Activated T-cell treated with anti-CD3 and anti-CD28 coated beads for 4 hours (primary cell): ENCODE results near the gene DDB1.

Source experiments
- DNase-seq: peaks from one replicate; pipeline ENCODE4 v3.0.0-alpha.2; 2020

DDB1 gene

DNA sequence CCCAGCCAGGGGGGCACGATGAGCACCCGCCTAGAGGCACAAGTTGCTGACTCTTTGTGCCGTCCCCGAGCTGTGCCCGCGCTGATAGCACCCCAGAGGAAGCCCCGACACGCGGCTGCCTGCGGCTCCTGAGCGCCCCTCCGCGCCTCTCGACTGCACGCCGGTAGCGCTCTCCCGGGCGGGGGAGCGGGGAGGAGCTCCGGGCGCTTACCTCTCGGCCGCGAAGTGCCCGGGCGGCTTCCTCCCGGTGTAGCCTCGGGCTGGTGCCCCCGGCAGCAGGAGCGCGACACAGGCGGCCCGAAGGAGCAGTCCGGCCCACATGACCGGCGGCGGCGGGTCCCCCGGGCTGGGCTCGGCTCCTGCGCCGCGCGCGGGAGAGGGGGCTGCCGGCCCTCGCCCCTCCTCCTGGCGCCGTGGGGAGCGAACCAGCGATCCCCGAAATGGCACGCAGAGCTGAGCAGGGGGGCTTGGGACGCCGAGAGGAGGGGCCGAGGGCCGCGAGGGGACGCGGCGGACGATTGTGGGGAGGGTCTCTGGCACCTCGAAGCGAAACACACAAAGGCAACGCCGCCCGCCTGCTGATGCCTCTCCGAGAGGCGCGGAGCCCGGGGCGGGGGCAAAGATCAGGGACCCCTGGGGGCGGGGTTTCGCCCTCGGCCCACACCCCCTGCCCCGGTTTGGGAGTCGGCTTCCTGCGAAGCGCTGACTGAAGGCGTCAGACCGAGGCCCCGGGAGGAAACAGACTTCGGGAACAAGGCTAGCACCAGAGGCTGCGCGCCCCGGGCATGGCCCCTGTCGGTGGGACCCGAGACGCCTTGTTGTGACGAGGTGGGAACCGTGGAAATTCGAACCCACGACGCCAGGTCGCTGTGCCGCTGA, 37.9 kb downstream of the DDB1 start, which contains the start of gene VWCE:
Gene VWCE, minus strand, starts transcription at position 600 of the 879 bp plus-strand sequence. Its CDS starts 279 bp downstream, at position 321.
- peak; percentile 57 for DNase-seq

DNA sequence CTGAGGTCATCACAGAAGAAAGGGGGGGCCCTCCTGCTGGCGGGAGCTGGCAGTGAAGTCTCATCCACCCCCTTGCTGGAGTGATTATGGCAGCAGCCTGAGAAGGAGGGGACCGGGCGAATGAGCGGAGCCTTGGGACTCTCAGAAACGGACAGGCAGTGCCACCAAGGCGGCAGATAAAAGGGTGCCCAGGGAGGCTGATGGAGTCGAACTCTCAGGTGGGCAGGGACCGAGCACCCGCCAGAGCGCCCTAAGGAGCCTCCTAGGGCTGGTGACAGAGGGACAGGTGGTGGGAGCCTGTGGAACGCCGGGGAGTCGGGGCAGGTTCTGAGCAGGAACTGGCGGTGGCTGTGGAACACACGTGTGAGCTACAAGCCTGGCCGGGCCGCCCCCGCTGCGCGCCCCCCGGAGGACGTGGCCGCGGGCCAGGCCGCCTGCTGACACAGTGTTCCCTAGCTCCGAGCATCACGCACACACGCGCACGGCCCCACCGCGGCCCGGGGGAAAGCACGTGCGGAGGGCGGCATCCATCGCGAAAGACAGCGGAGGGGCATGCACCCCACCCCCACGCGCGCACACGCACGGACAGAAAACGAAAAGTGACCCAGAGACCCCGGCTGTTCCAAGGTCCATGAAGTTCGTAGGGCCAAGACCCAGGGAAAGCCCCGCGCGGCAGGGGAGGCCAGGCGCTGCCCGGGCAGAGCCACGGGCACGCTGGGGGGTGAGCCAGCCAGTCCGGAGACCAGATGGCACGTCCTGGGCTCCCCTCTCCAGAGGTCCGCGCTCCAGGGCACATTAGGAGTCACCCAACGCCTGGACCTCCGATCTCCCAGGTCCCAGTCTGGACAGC, 38.8 kb downstream of the DDB1 start:
- peak; percentile 44 for DNase-seq

DNA sequence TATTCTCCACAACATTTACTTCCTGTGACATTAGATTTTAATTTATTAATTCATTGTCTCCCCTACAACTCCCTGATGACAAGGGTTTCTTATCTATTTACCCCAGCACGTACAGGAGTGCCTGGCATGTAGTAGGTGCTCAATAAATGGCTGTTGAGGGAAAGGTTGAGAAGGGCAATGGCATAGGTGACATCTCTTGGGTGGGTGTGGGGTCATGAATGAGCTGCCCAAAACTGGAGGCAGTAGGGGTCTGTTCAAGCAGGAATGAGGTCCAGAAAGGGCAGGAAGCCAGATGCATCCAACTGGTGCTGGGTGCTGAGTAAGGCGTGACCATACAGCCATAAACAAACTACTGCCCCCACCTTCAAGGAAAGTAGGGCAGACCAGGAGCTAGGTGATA, 40.5 kb downstream of the DDB1 start:
- no peak for DNase-seq

DNA sequence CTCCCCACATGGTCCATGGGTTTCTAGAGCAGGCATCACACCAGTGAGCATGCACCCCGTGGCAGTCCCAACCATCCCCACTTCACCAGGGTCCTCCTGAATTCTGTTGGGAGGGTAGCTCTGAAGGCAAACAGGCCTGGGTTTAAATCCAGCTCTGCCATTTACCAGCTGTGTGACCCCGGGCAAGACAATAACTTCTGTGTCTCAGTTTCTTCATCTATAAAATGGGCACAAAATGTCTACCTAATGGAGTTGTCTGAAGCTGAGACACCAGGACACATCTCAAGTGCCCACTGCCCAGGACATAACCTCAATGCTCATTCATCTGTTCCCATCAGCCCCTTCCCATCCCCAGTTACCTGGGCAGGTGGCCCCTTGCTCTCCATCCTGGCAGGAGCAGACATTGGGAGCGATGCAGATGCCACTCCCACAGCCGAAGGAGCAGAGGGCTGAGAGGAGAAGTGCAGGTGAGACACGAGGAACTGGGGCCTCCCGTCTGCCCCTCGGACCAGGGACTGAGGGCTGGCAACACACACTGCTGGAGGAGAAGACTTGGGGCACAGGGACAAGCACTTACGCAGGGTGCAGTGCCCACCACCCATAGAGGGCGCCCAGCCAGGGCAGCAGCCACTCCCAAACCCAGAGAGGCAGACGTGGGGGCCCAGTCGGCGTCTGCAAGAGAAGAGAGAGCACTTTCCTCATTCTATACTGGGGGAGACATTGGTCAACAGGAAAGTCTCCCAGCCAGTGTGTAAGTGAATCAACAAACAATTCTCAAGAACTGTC, 41.8 kb downstream of the DDB1 start:
- no peak for DNase-seq

DNA sequence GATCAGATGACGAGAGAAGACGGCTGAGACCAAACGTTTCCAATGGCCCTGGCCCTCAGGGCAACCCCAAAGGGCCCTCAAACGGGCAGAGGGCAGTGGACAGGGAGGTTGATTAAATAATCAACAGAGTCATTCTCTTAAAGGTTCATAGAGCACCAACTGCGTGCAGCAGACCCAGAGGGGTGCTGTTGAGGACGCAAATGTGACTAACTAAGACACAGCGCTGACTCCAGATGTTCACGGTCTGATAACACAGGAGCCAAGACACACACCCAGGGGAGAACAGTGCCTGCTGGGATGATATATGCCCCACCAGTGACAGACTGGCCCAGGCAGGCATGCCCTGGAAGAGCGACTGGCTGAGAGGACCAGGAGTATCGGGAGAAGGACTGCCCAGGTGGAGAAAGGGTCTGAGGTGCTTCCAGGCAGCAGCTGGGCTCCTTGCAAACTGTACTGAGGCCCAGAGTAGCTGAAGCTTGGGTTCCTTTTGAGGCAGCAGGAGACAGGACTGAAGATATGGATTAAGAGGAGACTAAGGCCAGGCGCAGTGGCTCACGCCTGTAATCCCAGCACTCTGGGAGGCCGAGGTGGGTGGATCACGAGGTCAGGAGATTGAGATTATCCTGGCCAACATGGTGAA, 45.4 kb downstream of the DDB1 start:
- DNase-seq: no peak

DNA sequence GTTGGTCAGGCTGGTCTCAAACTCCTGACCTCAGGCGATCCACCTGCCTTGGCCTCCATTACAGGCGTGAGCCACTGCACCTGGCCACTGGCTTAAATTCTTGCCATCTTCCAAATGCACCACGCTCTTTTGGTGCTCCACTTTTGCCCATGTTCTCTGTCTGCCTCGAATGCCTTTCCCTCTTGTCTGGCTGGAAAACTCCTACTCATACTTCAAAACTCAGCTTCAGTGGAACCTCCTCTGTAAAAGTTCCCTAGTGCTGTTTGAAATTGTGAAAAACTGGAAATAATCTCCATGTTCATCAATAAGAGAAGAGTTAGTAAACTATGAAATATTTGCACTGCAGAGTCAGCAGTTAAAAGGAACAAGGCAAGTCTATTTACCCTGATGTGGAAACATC, 49.3 kb downstream of the DDB1 start:
- DNase-seq: no peak

DNA sequence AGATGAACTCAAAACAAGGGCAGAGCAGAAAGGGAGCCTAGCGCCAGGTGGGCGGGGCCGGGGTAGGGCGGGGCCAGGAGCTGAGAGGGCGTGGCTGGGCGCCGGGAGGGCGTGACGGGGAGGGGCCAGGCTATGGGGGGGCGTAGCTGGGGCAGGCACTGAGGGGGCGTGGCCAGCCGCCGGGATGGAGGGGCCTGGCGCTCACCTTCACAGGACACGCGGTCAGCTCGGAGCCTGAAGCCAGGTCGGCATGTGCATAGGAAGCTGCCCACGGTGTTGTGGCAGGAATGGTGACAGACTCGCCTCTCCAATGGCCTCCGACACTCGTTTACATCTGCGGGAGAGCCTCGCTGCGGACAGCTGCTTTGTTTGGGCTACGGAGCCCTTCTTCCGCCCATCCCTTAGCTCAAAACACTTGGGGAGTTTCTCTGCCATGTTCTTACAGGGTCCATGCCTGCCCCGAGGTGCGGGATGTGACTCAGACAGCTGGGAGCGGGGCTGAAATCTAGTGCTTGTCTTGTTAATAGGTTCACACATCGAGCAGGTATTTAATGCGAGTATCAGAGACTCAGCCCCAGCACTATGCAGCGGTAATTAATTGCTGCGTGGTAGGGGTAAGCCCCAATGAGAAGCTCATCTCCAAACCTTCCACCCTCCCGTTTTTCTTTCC, 51.2 kb downstream of the DDB1 start:
- no peak for DNase-seq

DNA sequence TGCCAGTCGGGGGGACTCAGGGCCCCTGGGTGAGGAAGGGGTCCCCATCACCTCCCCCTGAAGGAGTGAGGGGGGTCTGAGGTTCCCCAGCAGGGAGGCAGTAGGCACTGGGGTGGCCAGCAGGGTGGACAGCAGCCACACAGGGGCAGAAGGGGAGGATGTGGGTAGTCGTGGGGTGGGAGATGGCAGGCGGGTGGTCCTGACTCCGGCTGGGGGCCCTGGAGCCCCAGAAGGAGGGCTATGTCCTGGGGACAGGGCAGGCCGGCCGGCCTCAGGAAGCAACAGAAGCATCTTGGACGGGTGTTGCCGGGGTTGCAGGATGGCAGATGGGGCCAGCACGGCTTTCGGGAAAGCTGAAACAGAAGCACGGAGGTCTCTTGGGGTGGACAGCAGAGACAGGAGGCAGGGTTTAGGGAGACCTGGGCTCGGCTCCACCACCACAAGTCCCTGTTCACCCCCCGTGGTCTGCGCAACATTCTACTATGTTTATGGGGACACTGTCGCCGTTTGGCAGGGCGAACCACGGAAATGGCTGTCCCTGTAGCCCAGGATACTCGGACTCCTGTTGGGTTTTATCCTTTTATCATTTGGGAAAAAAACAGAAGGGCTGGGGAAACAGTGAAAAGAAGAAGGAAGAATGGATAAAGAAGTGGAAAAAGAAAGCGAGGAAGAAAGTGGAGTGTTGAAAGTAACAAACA, 51.9 kb downstream of the DDB1 start:
- no peak for DNase-seq

DNA sequence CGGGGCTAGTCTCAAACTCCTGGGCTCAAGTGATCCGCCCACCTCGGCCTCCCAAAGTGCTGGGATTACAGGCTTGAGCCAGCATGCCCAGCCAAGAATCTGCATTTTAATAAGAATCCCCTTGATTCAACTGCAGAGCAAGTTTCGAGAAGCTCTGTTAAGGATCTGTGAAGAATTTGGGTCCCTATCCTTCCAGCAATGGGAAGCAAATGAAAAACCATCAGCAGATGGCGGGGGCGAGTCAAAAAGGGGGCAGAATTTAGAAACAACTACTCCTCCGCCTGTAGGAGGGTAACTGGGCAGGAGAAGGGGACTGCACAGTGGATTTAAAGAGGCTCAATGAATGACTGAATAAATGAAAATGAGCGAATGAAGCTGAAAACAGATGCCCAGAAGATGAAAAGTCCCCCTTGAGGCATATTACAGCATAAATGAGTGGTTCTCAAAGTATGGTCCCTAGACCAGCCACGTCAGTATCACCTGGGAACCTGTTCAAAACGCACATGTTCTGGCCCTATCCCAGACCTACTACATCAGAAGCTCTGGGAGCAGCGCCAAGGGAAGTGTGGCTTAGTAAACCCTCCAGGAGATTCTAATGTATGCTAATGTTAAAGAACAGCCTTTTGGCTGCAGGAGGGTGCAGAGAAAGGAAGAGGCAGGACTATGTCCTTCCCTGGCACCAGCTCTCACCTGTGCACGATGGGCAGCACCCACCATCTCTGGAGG, 52.8 kb downstream of the DDB1 start:
- DNase-seq: no peak

DNA sequence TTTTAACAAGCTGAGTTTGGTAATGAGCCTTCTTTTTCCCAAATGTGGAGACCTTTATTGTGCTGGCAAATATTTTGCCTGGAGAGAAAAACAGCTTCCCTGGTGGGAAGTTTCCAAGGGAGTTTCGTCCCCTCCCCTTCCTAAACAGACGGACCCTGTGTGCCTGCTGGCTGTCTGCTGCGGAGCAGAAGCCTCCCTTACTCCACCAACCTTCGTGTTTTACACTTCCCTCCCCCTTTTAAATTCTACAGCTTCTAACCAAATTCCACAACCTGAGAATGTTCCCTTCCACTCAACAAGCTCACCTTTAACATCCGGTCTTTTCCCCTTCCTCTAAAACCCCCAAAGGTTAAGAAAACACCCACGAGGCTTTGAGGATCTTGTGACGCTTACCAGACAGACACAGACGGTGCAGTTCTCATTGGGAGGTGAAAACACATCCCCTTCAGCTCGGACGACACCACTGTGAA, 54.9 kb downstream of the DDB1 start:
- DNase-seq: no peak

DNA sequence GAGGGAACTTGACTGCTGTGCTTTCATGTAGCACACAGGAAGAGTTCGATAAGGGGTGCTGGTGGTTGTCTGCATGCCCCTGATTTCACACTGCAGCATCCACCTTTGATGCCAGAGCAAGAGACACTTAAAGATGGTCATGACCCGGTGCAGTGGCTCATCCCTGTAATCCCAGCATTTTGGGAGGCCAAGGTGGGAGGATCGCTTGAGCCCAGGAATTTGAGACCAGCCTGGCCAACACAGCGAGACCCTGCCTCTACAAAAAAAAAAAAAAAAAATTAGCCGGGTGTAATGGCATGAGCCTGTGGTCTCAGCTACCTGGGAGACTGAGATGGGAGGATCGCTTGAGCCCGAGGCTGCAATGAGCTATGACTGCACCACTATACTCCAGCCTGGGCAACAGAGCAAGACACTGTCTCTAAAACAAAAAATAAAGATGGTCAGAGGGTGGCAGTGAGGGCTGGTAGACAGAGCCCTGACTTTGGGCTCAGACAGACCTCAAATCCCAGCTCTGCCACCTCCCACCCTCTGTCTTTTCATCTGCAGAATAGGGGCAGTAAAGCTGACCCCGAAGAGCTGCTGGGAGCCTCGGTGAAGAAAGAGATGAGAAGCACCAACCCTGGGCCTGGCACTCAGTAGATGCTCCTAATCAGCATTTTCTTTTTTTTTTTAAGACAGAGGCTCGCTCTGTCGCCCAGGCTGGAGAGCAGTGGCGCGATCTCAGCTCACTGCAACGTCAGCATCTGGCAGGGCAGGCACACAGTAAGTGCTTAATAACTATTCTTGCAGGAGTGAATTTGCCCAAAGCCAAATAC, 55.5 kb downstream of the DDB1 start:
- no peak for DNase-seq

DNA sequence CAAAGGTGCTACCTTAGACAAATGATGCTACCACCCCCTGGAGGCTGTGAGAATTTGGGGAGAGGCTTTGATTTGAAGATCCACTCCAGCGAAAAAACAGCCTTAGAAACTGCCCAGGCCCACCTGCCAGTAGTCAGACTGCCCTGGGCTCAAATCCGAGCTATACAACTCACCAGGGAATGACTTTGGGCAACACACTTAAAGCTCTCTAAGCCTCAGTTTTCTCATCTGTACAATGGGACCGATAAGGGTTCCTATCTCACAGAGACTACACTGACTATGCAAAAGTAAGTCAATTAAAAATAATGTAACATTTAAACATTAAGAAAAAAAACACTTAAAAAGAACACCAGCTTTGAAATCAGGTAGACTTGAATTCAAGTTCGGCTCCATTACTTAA, 57.7 kb downstream of the DDB1 start:
- DNase-seq: no peak

DNA sequence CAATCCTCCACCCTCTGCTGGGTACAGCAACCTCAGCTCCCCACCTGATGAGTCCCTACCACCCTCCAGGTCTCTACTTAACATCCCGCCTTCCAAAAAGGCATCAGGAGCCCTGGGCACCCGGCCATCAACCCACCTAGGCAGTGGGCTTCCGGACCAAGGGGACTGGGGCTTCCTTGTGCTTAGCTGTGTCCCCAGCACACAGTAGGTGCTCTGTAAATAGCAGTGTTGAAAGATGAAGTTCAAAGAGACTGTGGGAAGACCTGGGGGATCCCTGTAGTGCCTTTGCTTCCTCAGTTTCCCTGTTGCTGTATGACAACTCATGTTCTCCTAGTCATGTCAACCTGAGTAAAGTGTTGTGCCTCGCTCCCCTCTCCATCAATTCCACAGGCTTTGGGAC, 58.8 kb downstream of the DDB1 start:
- no peak for DNase-seq

DNA sequence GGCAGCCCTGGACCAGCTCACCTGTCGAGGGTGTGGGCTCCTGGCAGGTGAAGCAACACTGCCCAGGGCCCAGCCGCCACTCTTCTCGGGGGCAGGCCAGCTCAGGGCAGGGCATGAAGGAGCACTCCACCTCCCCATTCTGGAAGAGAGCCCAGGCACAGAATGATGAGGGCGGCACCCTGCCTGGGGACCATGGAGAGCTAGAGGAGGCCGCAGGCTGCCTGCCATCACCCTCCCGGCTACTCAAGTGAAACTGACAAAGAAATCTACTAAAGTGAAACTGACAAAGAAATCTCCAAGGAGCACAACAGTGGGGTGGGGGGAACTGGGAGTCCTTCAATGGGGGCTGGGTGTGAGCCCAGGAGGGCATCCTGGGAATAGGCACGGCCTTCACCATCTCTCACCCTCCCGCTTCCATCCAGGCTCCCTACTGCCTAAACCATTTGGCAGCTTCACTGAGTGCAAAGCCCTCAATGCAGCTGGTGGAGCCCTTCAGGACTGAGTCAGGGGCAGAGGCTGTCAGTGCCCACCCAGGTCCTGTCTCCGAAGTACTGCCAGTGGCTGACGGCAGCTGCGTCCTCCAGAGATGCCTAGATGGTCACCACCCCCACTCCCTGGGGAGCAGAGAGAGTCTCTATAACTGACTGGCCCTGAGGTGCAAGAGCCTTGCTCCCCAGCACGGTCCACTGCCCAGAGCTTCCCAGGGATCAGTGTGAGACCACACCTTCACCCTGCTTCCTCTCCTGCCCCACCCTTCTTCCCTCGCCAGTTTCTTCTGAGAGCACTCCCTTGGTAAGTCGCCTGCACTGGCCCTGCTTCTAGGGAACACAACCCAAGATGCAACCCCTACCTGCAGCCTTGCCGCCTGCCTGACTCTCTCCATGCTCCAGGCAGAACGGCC, 59.5 kb downstream of the DDB1 start:
- no peak for DNase-seq

DNA sequence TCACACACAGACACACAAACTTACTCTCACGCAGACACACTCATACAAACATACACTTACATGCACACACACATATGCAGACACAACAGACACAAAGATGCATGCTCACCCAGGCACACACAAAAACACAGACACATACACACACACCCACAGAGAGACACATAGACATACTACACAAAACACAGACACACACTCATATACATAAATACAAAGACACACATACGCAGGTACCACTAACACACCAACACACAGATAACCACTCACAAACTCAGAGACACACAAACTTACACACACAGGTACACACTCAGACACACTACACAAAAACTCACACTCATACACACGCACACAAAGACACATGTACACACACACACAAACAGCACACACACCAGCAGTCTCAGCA, 60.2 kb downstream of the DDB1 start:
- DNase-seq: no peak

DNA sequence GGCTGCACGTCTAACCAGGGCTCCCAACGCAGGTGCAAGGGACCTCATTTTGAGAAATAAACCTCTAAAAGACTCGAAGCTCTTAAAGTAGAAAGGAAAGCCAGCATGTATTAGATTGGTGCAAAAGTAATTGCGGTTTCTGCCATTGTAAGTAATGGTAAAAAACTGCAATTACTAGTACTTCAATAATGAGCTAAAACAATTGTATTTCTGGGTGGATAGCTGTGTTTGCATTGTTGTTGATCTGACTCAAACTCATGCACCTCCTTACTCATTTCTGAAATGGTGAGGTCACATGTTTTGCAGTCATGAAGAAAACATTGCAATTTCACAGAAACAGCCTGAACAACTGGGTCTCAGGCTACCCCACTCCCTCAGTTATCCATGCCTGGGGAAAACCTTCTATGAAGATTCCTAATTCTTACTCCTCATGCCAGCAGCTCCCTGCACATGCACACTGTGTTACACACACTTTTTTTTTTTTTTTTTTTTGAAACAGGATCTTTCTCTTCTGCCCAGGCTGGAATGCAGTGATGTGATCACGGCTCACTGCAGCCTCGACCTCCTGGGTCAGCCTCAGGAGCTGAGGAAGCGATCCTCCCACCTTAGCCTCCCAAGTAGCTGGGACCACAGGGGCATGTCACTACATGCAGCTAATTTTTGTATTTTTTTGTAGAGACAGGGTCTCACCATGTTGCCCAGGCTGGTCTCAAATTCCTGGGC, 62.4 kb downstream of the DDB1 start:
- DNase-seq: no peak

DNA sequence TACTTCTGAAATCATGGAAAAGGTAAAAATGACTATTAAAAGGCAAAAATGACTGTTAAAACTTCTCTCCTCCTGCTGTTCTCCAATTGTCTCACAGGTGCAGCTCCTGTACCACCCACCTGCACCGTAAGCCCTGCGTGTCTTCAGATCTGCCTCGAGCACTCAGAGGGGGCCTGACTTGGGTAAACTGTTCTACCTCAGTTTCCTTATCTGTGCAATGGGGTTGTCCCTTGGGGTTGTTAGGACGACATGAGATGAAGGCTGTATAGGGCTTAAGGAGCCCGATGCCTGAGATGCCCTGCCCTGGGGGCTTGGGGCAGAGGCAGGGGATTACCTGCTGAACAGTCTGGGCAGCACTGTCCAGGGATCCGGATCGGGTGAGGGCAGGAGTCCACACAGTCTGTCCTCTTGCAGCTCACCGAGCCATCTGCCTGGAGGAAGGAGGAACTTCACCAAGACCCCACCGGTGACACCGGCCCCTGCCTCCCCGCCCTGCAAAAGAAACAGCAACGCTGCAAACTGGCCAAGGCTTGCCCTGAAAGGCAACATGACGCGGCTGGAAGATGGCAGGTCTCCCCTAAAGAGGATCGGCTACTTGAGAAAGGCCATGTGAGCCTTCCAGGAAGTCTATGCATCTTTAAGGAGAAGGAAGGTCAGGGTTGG, 64.2 kb downstream of the DDB1 start:
- no peak for DNase-seq
